HG02943 (cell line): ENCODE results near the gene ATP11A.
"Not testable (repeated sequence)": the region's sequence is repeated elsewhere in the genome, so short reads cannot be mapped to it uniquely, and the experiment has no call there.

Experiments
- ATAC-seq: cut with Tn5 transposase; IDR thresholded peaks from one replicate; pipeline ENCODE4 v1.9.1; 2021; ENCODE audit warnings: mild to moderate bottlenecking, low read depth, moderate library complexity; ENCODE audit not compliant: unreplicated experiment

ATP11A gene

DNA sequence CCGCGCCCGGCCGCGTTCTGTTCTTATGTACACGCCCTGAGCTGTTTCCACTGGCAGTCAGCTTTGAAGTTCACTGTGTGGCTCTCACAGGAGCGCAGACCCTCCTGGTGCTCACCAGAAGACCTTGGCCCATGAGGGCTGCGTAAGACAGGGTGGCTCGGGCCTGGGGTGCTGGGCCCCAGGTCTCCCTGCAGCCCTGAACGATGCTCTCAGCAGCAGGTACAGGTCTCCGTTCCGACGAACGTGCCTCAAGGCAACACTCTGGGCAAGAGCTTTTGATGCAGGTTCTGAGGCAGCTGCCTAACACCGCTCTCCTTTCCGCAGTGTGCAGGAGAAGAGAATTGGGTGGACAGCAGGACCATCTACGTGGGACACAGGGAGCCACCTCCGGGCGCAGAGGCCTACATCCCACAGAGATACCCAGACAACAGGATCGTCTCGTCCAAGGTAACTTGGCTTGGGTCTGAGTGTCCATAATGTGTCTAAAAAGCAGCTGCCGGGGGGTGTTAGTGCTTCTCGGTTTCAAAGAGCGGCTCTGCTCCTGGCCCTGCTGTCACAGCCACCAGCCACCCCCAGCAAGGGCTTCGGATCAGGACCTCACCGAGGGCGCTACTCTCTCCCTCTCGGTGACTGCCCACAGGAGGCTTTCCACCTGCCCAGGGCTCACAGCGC lies 95.1 kb downstream of the ATP11A start:
- ATAC-seq = no peak

DNA sequence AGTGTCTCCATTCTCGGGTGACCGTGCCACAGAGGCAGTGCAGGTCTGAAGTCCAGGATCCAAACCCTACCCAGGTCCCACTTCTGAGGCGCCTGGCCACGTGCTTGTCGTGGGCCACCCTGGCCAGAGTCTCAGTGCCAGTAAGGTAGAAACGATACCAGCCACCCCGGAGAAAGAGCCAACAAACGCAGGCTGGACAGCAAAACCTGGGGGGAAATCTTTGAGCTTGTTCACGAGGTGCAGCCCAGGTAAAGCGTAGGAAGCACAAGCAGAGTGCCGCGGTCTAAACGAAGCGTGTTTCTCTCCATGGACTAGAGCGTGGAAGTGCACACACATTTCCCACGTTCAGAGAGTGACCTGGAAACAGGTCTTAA lies 95.6 kb downstream of the ATP11A start:
- ATAC-seq = no peak

DNA sequence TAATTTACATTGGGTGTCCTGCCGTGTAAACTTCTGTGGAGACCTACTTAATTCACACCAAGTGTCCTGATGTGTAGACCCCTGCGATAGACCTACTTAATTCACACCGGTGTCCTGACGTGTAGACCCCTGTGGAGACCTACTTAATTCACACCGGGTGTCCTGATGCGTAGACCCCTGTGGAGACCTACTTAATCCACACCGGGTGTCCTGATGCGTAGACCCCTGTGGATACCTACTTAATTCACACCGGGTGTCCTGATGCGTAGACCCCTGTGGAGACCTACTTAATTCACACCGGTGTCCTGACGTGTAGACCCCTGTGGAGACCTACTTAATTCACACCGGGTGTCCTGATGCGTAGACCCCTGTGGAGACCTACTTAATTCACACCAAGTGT lies 97.0 kb downstream of the ATP11A start:
- not testable (repeated sequence) for ATAC-seq

DNA sequence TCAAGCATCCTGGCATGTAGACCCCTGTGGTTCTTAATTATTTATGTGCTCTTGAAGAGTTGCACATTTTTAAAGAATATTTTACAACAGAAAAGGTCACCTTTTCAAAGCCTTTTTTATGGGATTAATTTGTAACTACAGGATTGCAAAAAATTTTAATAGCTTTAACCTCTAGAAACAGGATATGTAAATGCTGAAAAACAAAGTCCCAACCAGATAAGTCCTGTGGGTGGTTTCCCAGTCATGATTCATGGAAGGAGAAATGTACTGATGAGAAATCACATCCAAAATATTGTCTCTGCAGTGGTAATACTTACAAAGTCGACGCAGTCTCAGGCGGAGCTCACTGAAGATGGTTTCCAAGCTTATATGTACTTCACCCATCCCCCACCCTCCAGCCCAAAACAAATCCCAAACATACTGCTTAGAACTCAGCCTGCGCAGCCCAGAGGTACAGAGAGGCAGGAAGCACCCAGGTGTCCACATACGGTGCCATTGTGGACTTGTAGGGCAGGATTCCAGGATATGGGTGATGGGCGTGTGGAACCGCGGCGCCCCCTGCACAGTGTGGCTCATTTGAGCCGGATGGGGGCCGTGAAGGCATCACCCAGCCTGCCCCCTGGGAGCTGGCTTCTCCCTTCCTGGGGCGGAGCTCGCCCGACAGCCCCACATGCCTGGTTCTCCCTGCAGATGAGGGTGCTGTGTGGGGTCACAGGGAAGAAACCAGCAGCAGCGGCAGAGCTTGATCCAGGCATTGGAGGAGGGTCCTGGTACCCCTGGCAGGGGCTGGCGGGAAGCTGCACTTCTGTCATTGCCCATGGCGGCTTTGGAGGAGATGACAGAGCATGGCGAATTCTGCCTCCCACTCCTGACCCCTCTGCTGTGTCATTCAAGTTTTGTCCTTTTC lies 101.2 kb downstream of the ATP11A start:
- no peak for ATAC-seq

DNA sequence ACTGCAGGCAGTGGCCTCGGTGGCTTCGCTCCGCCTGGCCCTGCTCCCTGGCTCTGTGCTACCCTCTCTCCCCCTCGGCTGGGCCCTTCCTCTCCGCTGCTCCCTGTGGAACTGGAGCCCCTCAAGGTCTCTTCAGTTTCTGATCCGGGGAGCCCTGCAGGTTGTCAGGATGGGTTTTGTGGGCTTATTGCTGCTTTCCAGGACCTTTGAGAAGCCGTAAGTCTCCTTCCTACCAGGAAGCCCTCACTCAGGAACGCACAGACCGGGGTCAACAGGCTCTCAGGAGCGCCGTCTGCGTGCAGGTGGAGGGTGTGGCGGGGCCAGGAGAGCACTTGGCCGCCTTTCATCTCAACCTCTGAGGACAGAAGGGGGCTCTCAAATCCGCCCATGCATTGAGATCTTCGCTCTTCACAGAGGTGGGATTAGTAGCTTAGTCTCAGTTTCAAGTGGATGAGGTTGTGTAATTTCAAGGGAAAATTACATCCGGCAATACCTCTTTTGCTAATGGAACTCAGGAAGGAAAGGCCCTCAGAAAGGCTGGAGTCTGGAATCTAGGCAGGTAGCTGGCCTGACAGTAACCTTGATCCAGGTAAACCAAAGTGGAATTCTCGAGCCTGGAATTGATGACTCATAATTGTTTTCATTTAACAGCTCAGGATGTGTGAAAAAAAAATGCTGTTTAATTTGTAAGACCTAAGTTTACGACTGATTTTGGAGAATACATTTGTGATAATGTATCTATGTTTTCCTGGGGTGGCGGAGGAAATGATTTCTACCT lies 102.0 kb downstream of the ATP11A start:
- ATAC-seq = no peak

DNA sequence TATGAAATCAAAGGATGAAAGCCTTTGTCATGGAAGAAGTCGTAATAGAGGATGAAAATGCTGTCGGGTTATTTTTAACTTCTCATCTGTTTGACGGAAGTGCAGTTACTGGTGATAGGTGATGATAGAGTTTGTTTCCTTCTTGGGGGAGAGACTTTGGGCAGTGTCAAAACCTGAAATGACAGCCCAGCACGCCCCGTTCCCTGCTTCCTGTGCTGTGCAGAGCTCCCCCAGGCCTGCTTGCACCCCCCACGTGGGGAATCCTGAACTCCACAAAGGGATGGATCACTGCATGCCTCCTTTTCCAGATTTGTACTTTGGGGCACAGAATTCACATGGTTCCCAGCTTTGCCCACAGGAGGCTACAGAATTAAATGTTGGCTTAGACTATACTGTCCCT lies 102.7 kb downstream of the ATP11A start:
- ATAC-seq = no peak

DNA sequence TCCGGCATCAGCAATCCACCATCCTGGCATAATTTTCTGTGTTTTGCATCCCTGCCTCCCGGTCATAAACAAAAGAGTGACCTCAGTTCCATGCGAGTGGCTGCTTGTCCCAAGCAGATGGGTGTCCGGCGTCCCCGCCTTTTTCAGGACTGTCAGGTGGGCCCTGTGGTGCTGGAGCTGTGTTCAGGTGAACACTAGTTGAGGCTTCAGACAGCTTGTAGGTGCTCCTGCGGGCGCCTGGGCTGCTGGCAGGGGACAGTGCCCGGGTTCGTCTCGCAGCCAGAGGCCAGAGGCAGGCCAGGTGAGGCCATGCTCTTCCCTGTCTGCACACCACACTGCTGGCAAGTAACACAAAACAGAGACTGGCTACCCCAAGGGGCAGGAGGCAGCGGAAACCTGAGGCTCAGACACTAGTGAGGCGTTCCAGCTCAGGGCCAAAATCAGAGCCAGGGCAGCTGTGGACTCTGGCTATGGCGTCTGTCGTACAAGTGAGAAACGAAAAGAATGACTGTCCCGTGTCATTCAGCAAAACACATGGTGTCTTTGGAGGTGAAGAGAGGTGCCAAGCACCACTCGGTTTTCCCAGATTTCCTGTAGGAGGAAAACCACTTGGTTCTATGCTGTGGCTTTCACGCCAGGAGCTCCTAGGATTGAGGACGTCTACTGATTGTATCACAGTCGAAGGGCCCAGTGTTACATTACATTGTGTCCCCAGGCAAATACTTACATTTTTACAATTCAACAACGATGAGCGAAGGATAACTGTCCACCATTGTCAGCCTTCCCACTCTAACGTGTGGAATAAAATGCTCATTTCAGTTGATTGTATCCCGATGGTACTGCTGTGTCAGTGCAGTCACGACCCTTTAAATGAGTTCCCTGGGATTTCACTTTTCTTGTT lies 104.0 kb downstream of the ATP11A start:
- ATAC-seq = no peak

DNA sequence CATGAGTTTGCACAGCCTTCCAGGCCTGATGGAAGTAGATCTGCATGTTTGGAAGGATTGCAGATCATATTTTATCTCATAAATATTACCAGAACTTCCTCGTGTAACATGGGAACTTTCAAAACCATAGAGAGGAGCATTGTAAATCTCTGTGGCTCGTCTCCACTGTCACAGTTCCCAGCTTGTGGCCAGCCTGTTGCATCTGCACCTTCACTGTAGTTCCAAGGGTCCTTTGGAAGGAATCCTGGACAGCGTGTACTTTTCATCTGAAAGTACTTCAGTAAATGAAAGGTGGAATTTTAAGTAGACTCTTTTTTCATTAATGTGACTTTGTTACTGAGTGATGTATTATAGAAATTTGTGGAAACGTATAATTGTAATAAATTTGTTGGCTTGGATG lies 105.4 kb downstream of the ATP11A start:
- no peak for ATAC-seq

DNA sequence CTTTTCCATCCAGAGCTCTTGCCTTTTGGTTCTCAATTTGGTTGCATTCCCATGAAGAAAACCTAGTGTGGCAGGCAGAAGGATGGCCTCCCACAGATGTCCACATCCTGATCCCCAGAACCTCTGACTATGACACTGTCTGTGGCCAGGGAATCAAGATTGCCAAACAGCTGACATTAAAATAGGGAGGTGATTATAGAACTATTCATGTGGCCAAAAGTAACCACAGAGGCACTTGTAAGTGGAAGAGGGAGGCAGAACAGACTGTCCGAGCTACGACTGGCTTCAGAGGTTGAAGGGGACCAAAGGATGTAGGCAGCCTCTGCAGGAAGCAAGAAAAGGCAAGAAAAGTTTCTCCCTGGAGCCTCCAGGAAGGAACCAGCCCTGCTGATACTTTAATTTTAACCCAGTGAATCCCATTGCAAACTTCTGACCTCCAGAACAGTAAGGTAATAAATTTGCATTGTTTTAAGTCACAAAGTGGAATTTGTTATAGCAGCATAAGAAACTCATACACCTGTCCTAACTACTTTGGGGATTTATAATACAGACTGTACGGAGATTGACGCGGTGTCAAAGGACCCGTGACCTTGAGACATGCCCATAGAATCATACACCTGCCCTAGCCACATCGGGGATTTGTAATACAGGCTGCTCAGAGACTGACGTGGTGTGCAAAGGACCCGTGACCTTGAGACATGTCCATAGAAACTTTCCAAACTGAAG lies 106.5 kb downstream of the ATP11A start:
- no peak for ATAC-seq

DNA sequence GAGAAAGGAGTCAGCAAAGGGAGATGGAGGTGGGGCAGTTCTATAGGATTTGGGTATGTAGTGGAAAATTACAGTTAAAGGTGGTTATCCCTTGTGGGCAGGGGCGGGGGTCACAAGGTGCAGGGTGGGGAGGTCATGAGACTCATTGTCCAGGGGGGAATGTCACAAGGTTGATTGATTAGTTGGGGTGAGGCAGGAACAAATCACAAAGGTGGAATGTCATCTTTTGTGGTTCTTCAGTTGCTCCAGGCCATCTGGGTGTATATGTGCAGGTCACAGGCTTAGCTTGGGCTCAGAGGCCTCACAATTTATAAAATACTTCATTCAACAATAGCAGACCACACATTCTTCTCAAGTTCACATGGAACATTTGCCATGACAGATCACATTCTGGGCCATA lies 109.6 kb downstream of the ATP11A start:
- ATAC-seq = no peak

DNA sequence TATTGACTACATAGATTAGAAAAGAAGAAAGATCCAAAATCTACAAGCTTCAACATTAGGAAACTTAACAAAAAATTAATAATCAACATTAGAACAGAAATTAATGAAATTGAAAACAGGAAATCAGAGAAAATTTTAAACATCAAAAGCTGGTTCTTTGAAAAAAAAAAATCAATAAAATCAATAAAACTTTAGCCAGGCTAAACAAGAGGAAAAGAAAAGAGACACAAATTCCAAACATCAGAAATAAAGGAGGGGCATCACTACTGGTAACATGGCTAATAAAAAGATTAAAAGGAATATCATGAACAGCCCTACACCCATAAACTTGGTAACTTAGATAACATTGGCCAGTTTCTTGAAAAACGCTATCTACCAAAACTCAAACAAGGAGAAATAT lies 110.2 kb downstream of the ATP11A start:
- no peak for ATAC-seq

DNA sequence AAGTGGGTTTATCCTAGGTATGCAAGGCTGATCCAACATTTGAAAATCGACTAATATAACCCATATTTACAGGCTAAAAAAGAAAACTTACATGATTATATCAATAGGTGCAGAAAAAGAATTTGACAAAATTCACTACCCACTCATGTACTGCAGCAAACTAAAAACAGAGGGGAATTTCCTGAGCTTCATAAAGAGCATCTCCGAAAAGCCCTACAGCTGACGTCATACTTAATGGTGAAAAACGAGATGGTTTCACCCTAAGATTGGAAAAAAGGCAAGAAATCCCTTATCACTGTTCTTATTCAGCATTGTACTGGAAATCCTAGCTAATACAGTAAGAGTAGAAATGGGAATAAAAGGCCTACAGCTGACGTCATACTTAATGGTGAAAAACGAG lies 111.0 kb downstream of the ATP11A start:
- not testable (repeated sequence) for ATAC-seq

DNA sequence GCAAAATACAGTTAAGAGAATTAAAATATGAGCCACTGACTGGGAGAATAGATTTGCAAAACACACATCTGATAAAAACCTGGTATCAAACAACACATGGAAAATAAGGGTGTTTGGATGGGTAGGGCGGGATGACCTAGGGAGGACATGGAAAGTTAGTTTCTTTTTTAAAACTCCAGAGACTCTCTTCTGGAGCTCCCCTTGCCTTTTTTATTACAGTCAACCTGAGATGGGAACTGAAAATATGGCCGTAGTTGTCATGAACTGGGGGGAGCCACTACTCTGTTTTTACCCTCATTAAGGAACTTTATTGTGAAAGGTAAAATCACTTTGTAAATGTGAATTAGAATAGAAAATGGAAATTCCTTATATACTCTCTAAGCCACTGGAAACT lies 113.0 kb downstream of the ATP11A start:
- ATAC-seq = no peak

DNA sequence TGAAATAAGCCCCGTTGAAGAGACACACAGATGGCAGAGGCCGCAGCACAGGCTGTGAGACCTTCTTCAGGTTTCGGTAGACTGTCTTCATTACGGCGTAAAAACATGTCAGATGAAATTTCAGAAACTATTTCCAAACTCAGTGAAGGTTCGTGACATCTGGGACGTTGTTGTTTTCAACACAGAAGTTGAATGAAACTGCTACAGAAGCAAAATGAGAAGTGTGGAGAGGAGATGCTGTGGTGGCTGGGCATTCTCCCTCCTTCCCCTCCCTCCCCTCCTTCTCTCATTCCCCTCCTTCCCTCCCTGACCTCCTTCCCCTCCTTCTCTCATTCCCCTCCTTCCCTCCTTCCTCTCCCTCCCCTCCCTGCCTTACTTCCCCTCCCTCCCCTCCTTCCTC lies 113.6 kb downstream of the ATP11A start:
- no peak for ATAC-seq

DNA sequence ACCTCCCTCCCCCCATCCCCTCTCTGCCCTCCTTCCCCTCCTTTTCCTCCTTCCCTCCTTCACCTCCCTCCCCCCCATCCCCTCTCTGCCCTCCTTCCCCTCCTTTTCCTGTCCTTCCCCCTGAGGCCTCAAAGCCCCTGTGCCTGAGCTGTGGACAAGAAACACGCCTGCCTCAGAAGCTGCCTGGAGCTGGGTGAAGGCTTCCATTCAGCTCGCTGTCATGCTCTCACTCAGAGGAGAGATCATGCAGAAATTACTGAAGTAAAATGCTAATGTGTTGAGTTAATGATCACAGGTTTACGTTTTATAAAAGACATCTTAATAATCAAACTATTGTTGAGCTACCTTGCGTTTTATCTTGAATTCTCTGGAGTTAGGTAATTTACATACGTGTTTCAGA lies 114.5 kb downstream of the ATP11A start:
- ATAC-seq = no peak

DNA sequence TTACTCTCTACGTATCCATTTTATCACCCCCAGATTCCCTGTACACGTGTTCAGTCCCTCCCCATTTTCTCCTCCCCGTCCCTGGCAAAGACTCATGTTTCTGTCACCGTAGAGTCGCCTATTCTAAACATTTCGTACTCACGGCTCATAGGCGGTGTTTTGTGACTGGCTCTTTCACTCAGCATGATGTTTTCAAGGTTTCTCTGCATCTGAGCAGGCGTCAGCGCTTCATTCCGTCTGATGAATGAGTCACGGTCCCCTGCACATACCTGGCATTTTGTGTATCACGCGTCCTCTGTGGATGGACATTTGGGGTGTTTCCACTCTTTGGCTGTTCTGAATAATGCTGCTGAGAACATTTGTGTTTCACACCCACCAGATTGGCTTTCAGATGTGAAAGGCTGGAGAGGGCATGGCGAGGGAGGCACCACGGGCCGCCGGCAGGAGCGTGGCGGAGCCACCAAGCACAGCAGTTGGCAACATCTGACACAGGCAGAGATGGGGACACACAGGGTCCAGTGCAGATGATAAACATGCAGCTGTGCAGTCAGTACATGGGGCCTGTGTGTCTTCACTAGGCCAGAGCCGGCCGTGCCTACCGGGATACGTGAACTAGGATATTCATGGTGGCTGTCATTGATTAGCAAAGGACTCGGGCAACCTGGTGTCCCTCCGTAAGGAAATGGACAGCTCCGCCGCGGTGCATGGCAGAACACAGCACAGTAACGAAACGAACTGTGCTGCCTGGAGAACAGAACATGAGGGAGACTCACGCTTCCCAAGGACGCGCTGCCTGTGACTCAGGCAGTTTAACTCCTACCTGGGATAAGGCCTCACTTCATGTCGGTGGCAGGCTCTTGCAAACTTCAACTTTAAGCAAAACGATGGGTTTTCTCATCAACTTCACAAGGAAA lies 117.2 kb downstream of the ATP11A start:
- ATAC-seq = no peak

DNA sequence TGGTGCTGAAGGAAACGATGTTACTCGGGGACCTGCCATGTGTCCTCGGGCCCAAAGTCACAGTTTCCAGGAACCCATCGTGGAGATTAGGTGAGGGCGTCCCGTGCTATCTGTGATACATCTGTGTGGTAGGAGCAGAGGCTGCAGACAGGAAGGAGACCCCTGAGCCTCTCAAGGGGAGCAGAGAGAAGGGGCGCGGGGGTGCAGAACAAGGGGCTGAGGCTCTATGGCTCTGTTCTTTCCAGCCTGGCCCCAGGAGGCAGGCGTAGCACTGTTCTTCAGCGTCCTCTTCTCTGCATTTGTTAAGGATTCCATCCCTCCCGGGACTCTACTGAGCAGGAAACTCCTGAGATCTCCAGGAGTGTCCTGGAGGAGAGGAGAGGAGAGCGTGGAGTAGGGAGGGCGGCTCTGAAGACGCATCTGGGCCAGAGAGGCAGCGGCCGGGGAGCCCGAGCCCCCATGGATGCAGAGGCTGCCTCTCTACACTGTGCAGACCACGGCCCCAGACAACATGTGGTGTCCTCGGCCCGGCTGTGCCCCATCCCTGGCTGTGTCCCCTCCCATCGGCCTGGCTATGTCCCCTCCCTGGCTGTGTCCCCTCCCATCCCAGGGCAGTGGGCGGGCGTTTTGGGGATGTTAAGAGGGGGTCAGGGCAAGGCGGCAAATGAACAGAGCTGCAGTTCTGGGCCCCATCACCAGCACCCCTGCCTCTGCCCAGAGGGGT lies 118.0 kb downstream of the ATP11A start:
- no peak for ATAC-seq
